Activated T-cell treated with anti-CD3 and anti-CD28 coated beads, Interleukin-2, amount 50 U/mL, for 24 hours (primary cell): ENCODE data around the gene ACTA1.
"Not testable (repeated sequence)": the region's sequence is repeated elsewhere in the genome, so short reads cannot be mapped to it uniquely, and the experiment has no call there.

ENCODE experiments used
- DNase-seq: peaks from one replicate; pipeline ENCODE4 v3.0.0-alpha.2; 2020
- H3K27ac Mint-ChIP-seq: 2 replicates; pipeline ENCODE4 v1.8.0; 2020; ENCODE audit warnings: mild to moderate bottlenecking, mixed read lengths
- H3K27me3 Mint-ChIP-seq: 2 replicates; pipeline ENCODE4 v1.8.0; 2020; ENCODE audit warnings: mixed read lengths
- H3K36me3 Mint-ChIP-seq: 2 replicates; pipeline ENCODE4 v1.8.0; 2020; ENCODE audit warnings: low read depth, mixed read lengths
- H3K4me1 Mint-ChIP-seq: 2 replicates; pipeline ENCODE4 v1.8.0; 2020; ENCODE audit warnings: low read depth, mixed read lengths
- H3K4me3 Mint-ChIP-seq: 2 replicates; pipeline ENCODE4 v1.8.0; 2020; ENCODE audit warnings: mild to moderate bottlenecking, moderate library complexity, mixed read lengths
- H3K9me3 Mint-ChIP-seq: 2 replicates; pipeline ENCODE4 v1.8.0; 2020; ENCODE audit warnings: mixed read lengths

Gene ACTA1

GRCh38 chr1:229431284-229432115 is 2.4 kb downstream of the ACTA1 start:
- Mint-ChIP-seq H3K4me3 (peak overlapping the region; percentile 51), H3K4me1 (peaks cover 26% of the 10 kb centered on the region), H3K9me3 (no peaks in the 10 kb centered on the region), H3K27me3 (peaks cover 87% of the 10 kb centered on the region), H3K27ac (no peak overlapping the region), H3K36me3 (no peaks in the 10 kb centered on the region)
- no peak for DNase-seq

- peak; percentile 62 for DNase-seq
- Mint-ChIP-seq H3K9me3 (no peaks in the 10 kb centered on the region), H3K4me3 (peak overlapping the region; percentile 51), H3K27me3 (peaks cover 87% of the 10 kb centered on the region), H3K36me3 (no peaks in the 10 kb centered on the region), H3K4me1 (peaks cover 26% of the 10 kb centered on the region), H3K27ac (no peak overlapping the region)
Measured at GRCh38 chr1:229430761-229431283, 3.1 kb downstream of the ACTA1 start.

GRCh38 chr1:229428256-229428655 is 5.6 kb downstream of the ACTA1 start:
- no peak overlapping the region for H3K4me3 Mint-ChIP-seq
- H3K27ac Mint-ChIP-seq: no peak overlapping the region
- peaks cover 22% of the 10 kb centered on the region for H3K4me1 Mint-ChIP-seq
- peaks cover 6% of the 10 kb centered on the region for H3K9me3 Mint-ChIP-seq
- peaks cover 81% of the 10 kb centered on the region for H3K27me3 Mint-ChIP-seq
- DNase-seq: no peak
- no peaks in the 10 kb centered on the region for H3K36me3 Mint-ChIP-seq

- DNase-seq: no peak
- peaks cover 79% of the 10 kb centered on the region for H3K27me3 Mint-ChIP-seq
- H3K9me3 Mint-ChIP-seq: peaks cover 6% of the 10 kb centered on the region
- no peaks in the 10 kb centered on the region for H3K36me3 Mint-ChIP-seq
- H3K4me1 Mint-ChIP-seq: peaks cover 17% of the 10 kb centered on the region
- H3K27ac Mint-ChIP-seq: no peak overlapping the region
- no peak overlapping the region for H3K4me3 Mint-ChIP-seq
Measured at GRCh38 chr1:229427572-229427971, 6.3 kb downstream of the ACTA1 start.

GRCh38 chr1:229425564-229426159 is 8.2 kb downstream of the ACTA1 start:
- Mint-ChIP-seq H3K4me1 (no peaks in the 10 kb centered on the region), H3K9me3 (peaks cover 6% of the 10 kb centered on the region), H3K36me3 (no peaks in the 10 kb centered on the region), H3K27ac (no peak overlapping the region), H3K4me3 (no peak overlapping the region), H3K27me3 (peaks cover 68% of the 10 kb centered on the region)
- no peak for DNase-seq

- no peaks in the 10 kb centered on the region for H3K36me3 Mint-ChIP-seq
- no peak overlapping the region for H3K4me3 Mint-ChIP-seq
- H3K27me3 Mint-ChIP-seq: peaks cover 34% of the 10 kb centered on the region
- peaks cover 6% of the 10 kb centered on the region for H3K9me3 Mint-ChIP-seq
- no peaks in the 10 kb centered on the region for H3K4me1 Mint-ChIP-seq
- DNase-seq: no peak
- H3K27ac Mint-ChIP-seq: no peak overlapping the region
Measured at GRCh38 chr1:229420765-229421164, 13.1 kb downstream of the ACTA1 start.

- DNase-seq: no peak
- Mint-ChIP-seq H3K9me3 (peaks cover 6% of the 10 kb centered on the region), H3K4me3 (no peak overlapping the region), H3K27me3 (peaks cover 30% of the 10 kb centered on the region), H3K36me3 (no peaks in the 10 kb centered on the region), H3K27ac (no peak overlapping the region), H3K4me1 (no peaks in the 10 kb centered on the region)
Measured at GRCh38 chr1:229420224-229420623, 13.7 kb downstream of the ACTA1 start.

GRCh38 chr1:229418586-229418985 is 15.3 kb downstream of the ACTA1 start:
- not testable (repeated sequence) for DNase-seq, H3K36me3 Mint-ChIP-seq, H3K27ac Mint-ChIP-seq, H3K4me3 Mint-ChIP-seq, H3K4me1 Mint-ChIP-seq, H3K9me3 Mint-ChIP-seq
- peaks cover 19% of the 10 kb centered on the region for H3K27me3 Mint-ChIP-seq

GRCh38 chr1:229412810-229413209 is 21.1 kb downstream of the ACTA1 start:
- not testable (repeated sequence) for H3K4me3 Mint-ChIP-seq, H3K27ac Mint-ChIP-seq, H3K9me3 Mint-ChIP-seq, H3K36me3 Mint-ChIP-seq, DNase-seq
- peaks cover 11% of the 10 kb centered on the region for H3K4me1 Mint-ChIP-seq
- peaks cover 31% of the 10 kb centered on the region for H3K27me3 Mint-ChIP-seq

- Mint-ChIP-seq H3K9me3 (no peaks in the 10 kb centered on the region), H3K27me3 (peaks cover 38% of the 10 kb centered on the region), H3K27ac (no peak overlapping the region), H3K36me3 (no peaks in the 10 kb centered on the region), H3K4me3 (no peak overlapping the region), H3K4me1 (peaks cover 17% of the 10 kb centered on the region)
- DNase-seq: no peak
Measured at GRCh38 chr1:229412056-229412455, 21.8 kb downstream of the ACTA1 start.

- peaks cover 43% of the 10 kb centered on the region for H3K27me3 Mint-ChIP-seq
- peaks cover 19% of the 10 kb centered on the region for H3K4me1 Mint-ChIP-seq
- H3K4me3 Mint-ChIP-seq: no peak overlapping the region
Measured at GRCh38 chr1:229411434-229412055, 22.3 kb downstream of the ACTA1 start.

GRCh38 chr1:229410692-229411433 is 23.0 kb downstream of the ACTA1 start:
- Mint-ChIP-seq H3K4me1 (peaks cover 19% of the 10 kb centered on the region), H3K36me3 (no peaks in the 10 kb centered on the region), H3K27me3 (peaks cover 50% of the 10 kb centered on the region), H3K9me3 (no peaks in the 10 kb centered on the region), H3K4me3 (no peak overlapping the region), H3K27ac (no peak overlapping the region)
- DNase-seq: no peak

More at GRCh38 chr1:229411434-229412055, 22.3 kb downstream of the ACTA1 start:
- Mint-ChIP-seq H3K36me3 (no peaks in the 10 kb centered on the region), H3K9me3 (no peaks in the 10 kb centered on the region), H3K27ac (no peak overlapping the region)
- DNase-seq: no peak

GRCh38 chr1:229410370-229410691 is 23.6 kb downstream of the ACTA1 start:
- Mint-ChIP-seq H3K27ac (no peak overlapping the region), H3K36me3 (no peaks in the 10 kb centered on the region), H3K27me3 (peaks cover 55% of the 10 kb centered on the region), H3K9me3 (no peaks in the 10 kb centered on the region), H3K4me1 (peaks cover 19% of the 10 kb centered on the region), H3K4me3 (no peak overlapping the region)
- DNase-seq: no peak

- Mint-ChIP-seq H3K4me1 (peaks cover 19% of the 10 kb centered on the region), H3K36me3 (no peaks in the 10 kb centered on the region), H3K27me3 (peaks cover 59% of the 10 kb centered on the region), H3K9me3 (no peaks in the 10 kb centered on the region), H3K4me3 (no peak overlapping the region), H3K27ac (no peak overlapping the region)
- no peak for DNase-seq
Measured at GRCh38 chr1:229409616-229410369, 24.1 kb downstream of the ACTA1 start.
